Mucosa of descending colon (tissue), 3 donors: Measurements from ENCODE around the gene AUH. TPM values are rescaled to one million over a fixed set of nuclear protein-coding genes. Genes with fewer than 3 reads are reported as not detected.

Experiments used
- ATAC-seq: fragments of 200-7000 bp; cut with Tn5 transposase; one replicate; pipeline ENCODE4 v1.9.1; 2020; ENCODE audit warnings: mild to moderate bottlenecking, moderate library complexity
- DNase-seq, 3 donors: peaks; one replicate each; pipeline ENCODE4 v3.0.0-alpha.2; 2020
- H3K36me3 ChIP-seq: fragments of 200-600 bp; one replicate; pipeline ENCODE4 v1.8.0; 2021; ENCODE audit warnings: low read depth, mild to moderate bottlenecking
- H3K4me1 ChIP-seq: fragments of 200-600 bp; one replicate; pipeline ENCODE4 v1.8.0; 2021; ENCODE audit warnings: low read depth, mild to moderate bottlenecking
- H3K4me3 ChIP-seq: fragments of 200-600 bp; one replicate; pipeline ENCODE4 v1.8.0; 2021; ENCODE audit warnings: mild to moderate bottlenecking
- H3K9me3 ChIP-seq: fragments of 200-600 bp; one replicate; pipeline ENCODE4 v1.8.0; 2021; ENCODE audit warnings: mild to moderate bottlenecking
- CTCF ChIP-seq: fragments of 200-600 bp; IDR thresholded peaks from one replicate; pipeline ENCODE4 v1.8.0; 2022; ENCODE audit warnings: antibody characterized with exemption, mild to moderate bottlenecking
- intact Hi-C, 2 donors: fragments of 100-400 bp; cut with DNase I in 1 of 2; cut with micrococcal nuclease in 1 of 2; formaldehyde crosslinking; loops; one replicate each; pipeline versions ENCODE4 v1.11.0 to v1.11.1; 2022; cut with DNase I, micrococcal nuclease
- total RNA-seq, 3 donors: library from RNA; stranded (reverse); fragmentation: NEBNext Ultra II Directional in 2 of 3; extraction: Animal tissue kit (Norgen Biotek cat#: 25700) in 2 of 3; gene quantifications; one replicate each; pipeline versions ENCODE4 v1.2.1 to v1.2.4, GENCODE V29; 2021 to 2023
- donor health status: DM: no; HTN: no; CAD: no; lungs with moderate emphysema.
- donor health status: DM: no; HTN: no; CAD: no.
- donor health status: DM: no; HTN: yes; CAD: no.

AUH gene
- total RNA-seq, 3 donors from 2014 or later: 18.2 to 37.2 (median 26.6) TPM

GRCh38 chr9:91239367-91240111 lies 122.2 kb downstream of the AUH start:
- TF ChIP-seq CTCF: no peak
- ATAC-seq (no peak), DNase-seq (no peak)
- H3K4me3 ChIP-seq: no peak overlapping the region
- intact Hi-C loops: no loop called here
- no peaks in the 10 kb centered on the region for H3K4me1 ChIP-seq
- no peaks in the 10 kb centered on the region for H3K9me3 ChIP-seq
- H3K36me3 ChIP-seq: no peaks in the 10 kb centered on the region

- no peaks in the 10 kb centered on the region for H3K36me3 ChIP-seq
- intact Hi-C loops: no loop called here
- H3K4me1 ChIP-seq: no peaks in the 10 kb centered on the region
- ATAC-seq (no peak), DNase-seq (no peak)
- no peak overlapping the region for H3K4me3 ChIP-seq
- no peak for TF ChIP-seq CTCF
- no peaks in the 10 kb centered on the region for H3K9me3 ChIP-seq
Measured at GRCh38 chr9:91234523-91234922, 127.2 kb downstream of the AUH start.

GRCh38 chr9:91231619-91232018 lies 130.1 kb downstream of the AUH start:
- no peaks in the 10 kb centered on the region for H3K36me3 ChIP-seq
- TF ChIP-seq CTCF: no peak
- no peaks in the 10 kb centered on the region for H3K4me1 ChIP-seq
- intact Hi-C loops: no loop called here
- H3K4me3 ChIP-seq: no peak overlapping the region
- ATAC-seq: no peak
- no peaks in the 10 kb centered on the region for H3K9me3 ChIP-seq
- DNase-seq: no peak

GRCh38 chr9:91223000-91223399 lies 138.7 kb downstream of the AUH start:
- Histone ChIP-seq H3K4me3 (no peak overlapping the region), H3K4me1 (no peaks in the 10 kb centered on the region), H3K9me3 (no peaks in the 10 kb centered on the region), H3K36me3 (no peaks in the 10 kb centered on the region)
- TF ChIP-seq CTCF: no peak
- ATAC-seq: peak; percentile 78
- intact Hi-C loops: no loop called here
- no peak for DNase-seq

- no peak overlapping the region for H3K4me3 ChIP-seq
- TF ChIP-seq CTCF: no peak
- no peaks in the 10 kb centered on the region for H3K36me3 ChIP-seq
- intact Hi-C loops: no loop called here
- no peak for DNase-seq
- no peaks in the 10 kb centered on the region for H3K4me1 ChIP-seq
- ATAC-seq: no peak
- H3K9me3 ChIP-seq: no peaks in the 10 kb centered on the region
Measured at GRCh38 chr9:91222457-91222856, 139.3 kb downstream of the AUH start.
